HG03064 (cell line): Measurements from ENCODE around the gene EEF1AKMT3.

Source experiments
- ATAC-seq: cut with Tn5 transposase; IDR thresholded peaks from one replicate; pipeline ENCODE4 v1.9.1; 2021; ENCODE audit warnings: low read depth; ENCODE audit not compliant: unreplicated experiment

The EEF1AKMT3 gene

GRCh38 chr12:57734591-57734990, 37.8 kb upstream of the EEF1AKMT3 start:
- no peak for ATAC-seq

GRCh38 chr12:57735198-57735855, 37.1 kb upstream of the EEF1AKMT3 start:
- ATAC-seq: no peak

- ATAC-seq: no peak
Measured at GRCh38 chr12:57735952-57736740, 36.3 kb upstream of the EEF1AKMT3 start.

GRCh38 chr12:57736741-57737466, 35.5 kb upstream of the EEF1AKMT3 start:
- ATAC-seq: no peak

- no peak for ATAC-seq
Measured at GRCh38 chr12:57737467-57738460, 34.6 kb upstream of the EEF1AKMT3 start.

GRCh38 chr12:57738661-57739237, 33.7 kb upstream of the EEF1AKMT3 start, which contains the start of gene AGAP2:
Gene AGAP2 (minus strand): TSS chr12:57738742. CDS start chr12:57738246, 496 bp downstream.
- ATAC-seq: no peak

- no peak for ATAC-seq
Measured at GRCh38 chr12:57739387-57739786, 33.0 kb upstream of the EEF1AKMT3 start.

- ATAC-seq: no peak
Measured at GRCh38 chr12:57739914-57740538, 32.4 kb upstream of the EEF1AKMT3 start.

GRCh38 chr12:57740656-57741412, 31.6 kb upstream of the EEF1AKMT3 start:
- no peak for ATAC-seq

GRCh38 chr12:57741413-57741789, 31.0 kb upstream of the EEF1AKMT3 start:
- no peak for ATAC-seq

GRCh38 chr12:57741844-57742738, 30.3 kb upstream of the EEF1AKMT3 start:
- peak; percentile 58 for ATAC-seq

GRCh38 chr12:57743769-57744168, 28.6 kb upstream of the EEF1AKMT3 start:
- no peak for ATAC-seq

GRCh38 chr12:57744194-57744776, 28.1 kb upstream of the EEF1AKMT3 start:
- peak; percentile 36 for ATAC-seq

GRCh38 chr12:57744777-57745484, 27.5 kb upstream of the EEF1AKMT3 start, which contains the start of gene TSPAN31:
Gene TSPAN31 (plus strand): TSS chr12:57745039. CDS start chr12:57745155, 116 bp downstream.
- peak; percentile 55 for ATAC-seq

GRCh38 chr12:57745485-57745881, 26.9 kb upstream of the EEF1AKMT3 start:
- no peak for ATAC-seq

- ATAC-seq: no peak
Measured at GRCh38 chr12:57746025-57746424, 26.4 kb upstream of the EEF1AKMT3 start.
